K562 (cell line): ENCODE results near the gene MACF1. TPM values are rescaled to one million over a fixed set of nuclear protein-coding genes. Genes with fewer than 3 reads are reported as not detected.

Source experiments
- ADNP ChIP-seq: fragments of 200-800 bp; sonication (Bioruptor generic); IDR thresholded peaks from 2 replicates; pipeline ENCODE4 v1.6.1; 2016; ENCODE audit warnings: missing genetic modification characterization, missing compliant biosample characterization
- ARID1B ChIP-seq: fragments of 450-650 bp; IDR thresholded peaks from 2 replicates; pipeline ENCODE4 v1.6.1; 2016; ENCODE audit warnings: antibody characterized with exemption, mild to moderate bottlenecking, inconsistent platforms
- CEBPG ChIP-seq, 3 experiments: fragments of 200-800 bp in 1 of 3; sonication (Bioruptor generic) in 1 of 3; sonication (generic) in 1 of 3; formaldehyde crosslinking in 1 of 3; IDR thresholded peaks in 2 of 3; conservative IDR thresholded peaks in 1 of 3; 2 replicates each; pipeline versions ENCODE4 v1.6.1 to v1.8.0; 2016 to 2022; ENCODE audit warnings: missing compliant biosample characterization in 2 of 3, missing genetic modification characterization in 2 of 3, mild to moderate bottlenecking in 1 of 3, missing genetic modification reagents in 1 of 3
- DPF2 ChIP-seq: fragments of 450-650 bp; IDR thresholded peaks from 2 replicates; pipeline ENCODE4 v1.6.1; 2016
- HSF4 ChIP-seq: fragments of 250-450 bp; sonication (Bioruptor Pico); IDR thresholded peaks from 2 replicates; pipeline ENCODE4 v2.1.2; 2022; ENCODE audit warnings: mild to moderate bottlenecking, moderate library complexity, borderline replicate concordance
- KHSRP ChIP-seq: fragments of 450-650 bp; IDR thresholded peaks from 2 replicates; pipeline ENCODE4 v1.6.1; 2017
- KLF6 ChIP-seq: fragments of 250-450 bp; sonication (Bioruptor Pico); IDR thresholded peaks from 2 replicates; pipeline ENCODE4 v1.4.0; 2020; ENCODE audit warnings: mild to moderate bottlenecking, moderate library complexity, borderline replicate concordance
- MCM2 ChIP-seq: fragments of 450-650 bp; IDR thresholded peaks from 2 replicates; pipeline ENCODE4 v1.6.1; 2017; ENCODE audit warnings: low read depth, mild to moderate bottlenecking
- NR4A1 ChIP-seq, 2 experiments: fragments of 250-450 bp in 1 of 2; fragments of 450-650 bp in 1 of 2; sonication (Bioruptor Pico) in 1 of 2; IDR thresholded peaks; 2 replicates each; pipeline versions ENCODE4 v1.4.0 to v1.6.1; 2016 to 2020; ENCODE audit warnings: mild to moderate bottlenecking in 2 of 2, missing compliant biosample characterization in 1 of 2, missing genetic modification characterization in 1 of 2, moderate library complexity in 1 of 2
- PHF8 ChIP-seq: fragments of 200-600 bp; sonication (generic); IDR thresholded peaks from 2 replicates; pipeline ENCODE4 v1.6.1; 2012; ENCODE audit warnings: mixed run types, mild to moderate bottlenecking, inconsistent platforms, low read length, moderate library complexity, borderline replicate concordance
- RCOR1 ChIP-seq, 2 experiments: IDR thresholded peaks; 2 replicates each; pipeline ENCODE4 v1.6.1; 2012; ENCODE audit warnings: low read depth in 2 of 2, low read length in 2 of 2, borderline replicate concordance in 1 of 2, improper control_type of control experiment in 1 of 2
- SOX6 ChIP-seq: fragments of 450-650 bp; IDR thresholded peaks from 2 replicates; pipeline ENCODE4 v1.6.1; 2014; ENCODE audit warnings: mild to moderate bottlenecking
- XRCC5 ChIP-seq: fragments of 200-400 bp; formaldehyde crosslinking; IDR thresholded peaks from 2 replicates; pipeline ENCODE4 v1.6.1; 2017; ENCODE audit warnings: low read depth, mild to moderate bottlenecking, low read length
- ZBED1 ChIP-seq: IDR thresholded peaks from 2 replicates; pipeline ENCODE4 v1.6.1; 2014
- ZFP36 ChIP-seq: fragments of 150-350 bp; IDR thresholded peaks from 2 replicates; pipeline ENCODE4 v1.6.1; 2018; ENCODE audit warnings: low read length, low read depth; ENCODE audit not compliant: partially characterized antibody
- ZNF24 ChIP-seq: fragments of 450-650 bp; IDR thresholded peaks from 2 replicates; pipeline ENCODE4 v1.6.1; 2016
- ZNF311 ChIP-seq: fragments of 250-450 bp; sonication (Bioruptor Pico); IDR thresholded peaks from 2 replicates; pipeline ENCODE4 v1.4.0; 2020; ENCODE audit warnings: mild to moderate bottlenecking, moderate library complexity
- ZNF316 ChIP-seq: fragments of 450-650 bp; IDR thresholded peaks from 2 replicates; pipeline ENCODE4 v1.6.1; 2016
- ZNF766 ChIP-seq: fragments of 200-800 bp; sonication (Bioruptor generic); conservative IDR thresholded peaks from 2 replicates; pipeline ENCODE4 v1.6.1; 2016; ENCODE audit warnings: missing genetic modification characterization, missing compliant biosample characterization
- polyA plus RNA-seq, 8 experiments: library from polyadenylated mRNA; depleted of rRNA in 4 of 8; stranded (reverse) in 5 of 8; unstranded in 3 of 8; fragments of >200 nt; fragmentation: Nextera tagmentation in 2 of 8; fragmentation: Illumina TruSeq in 1 of 8; extraction: Ambion mirVana in 2 of 8; extraction: Trizol in 1 of 8; gene quantifications; 2 replicates each; pipeline versions ENCODE4 v1.2.1 to v1.2.3, GENCODE V29; 2011 to 2014; ENCODE audit warnings: inconsistent platforms in 1 of 8, missing spikeins in 1 of 8
- total RNA-seq, 7 experiments: library from RNA; depleted of rRNA in 6 of 7; stranded (reverse); fragments of >200 nt in 6 of 7; fragmentation: Illumina TruSeq in 2 of 7; extraction: Trizol in 2 of 7; gene quantifications; 2 replicates each; pipeline versions ENCODE4 v1.2.1 to v1.2.3, GENCODE V29; 2011 to 2021; ENCODE audit warnings: low replicate concordance in 1 of 7
- TF ChIP-seq, protein P1 (sequence below): fragments of 250-450 bp; sonication (Bioruptor Pico); IDR thresholded peaks from 2 replicates; pipeline ENCODE4 v1.5.1; 2021; ENCODE audit warnings: mild to moderate bottlenecking
- TF ChIP-seq, protein P2 (sequence below): fragments of 250-450 bp; sonication (Bioruptor Pico); IDR thresholded peaks from 2 replicates; pipeline ENCODE4 v1.4.0; 2020; ENCODE audit warnings: mild to moderate bottlenecking, moderate library complexity, borderline replicate concordance
- TF ChIP-seq, protein P3 (sequence below): fragments of 250-450 bp; sonication (Bioruptor Pico); IDR thresholded peaks from 2 replicates; pipeline ENCODE4 v1.4.0; 2020; ENCODE audit warnings: mild to moderate bottlenecking, moderate library complexity

MACF1 gene
- total and polyA plus RNA-seq, 9 of the 15 experiments (the other 6 are each of a cell fraction or from before 2014, with no cell fraction given), result 13.2 to 232 (median 112) TPM

DNA sequence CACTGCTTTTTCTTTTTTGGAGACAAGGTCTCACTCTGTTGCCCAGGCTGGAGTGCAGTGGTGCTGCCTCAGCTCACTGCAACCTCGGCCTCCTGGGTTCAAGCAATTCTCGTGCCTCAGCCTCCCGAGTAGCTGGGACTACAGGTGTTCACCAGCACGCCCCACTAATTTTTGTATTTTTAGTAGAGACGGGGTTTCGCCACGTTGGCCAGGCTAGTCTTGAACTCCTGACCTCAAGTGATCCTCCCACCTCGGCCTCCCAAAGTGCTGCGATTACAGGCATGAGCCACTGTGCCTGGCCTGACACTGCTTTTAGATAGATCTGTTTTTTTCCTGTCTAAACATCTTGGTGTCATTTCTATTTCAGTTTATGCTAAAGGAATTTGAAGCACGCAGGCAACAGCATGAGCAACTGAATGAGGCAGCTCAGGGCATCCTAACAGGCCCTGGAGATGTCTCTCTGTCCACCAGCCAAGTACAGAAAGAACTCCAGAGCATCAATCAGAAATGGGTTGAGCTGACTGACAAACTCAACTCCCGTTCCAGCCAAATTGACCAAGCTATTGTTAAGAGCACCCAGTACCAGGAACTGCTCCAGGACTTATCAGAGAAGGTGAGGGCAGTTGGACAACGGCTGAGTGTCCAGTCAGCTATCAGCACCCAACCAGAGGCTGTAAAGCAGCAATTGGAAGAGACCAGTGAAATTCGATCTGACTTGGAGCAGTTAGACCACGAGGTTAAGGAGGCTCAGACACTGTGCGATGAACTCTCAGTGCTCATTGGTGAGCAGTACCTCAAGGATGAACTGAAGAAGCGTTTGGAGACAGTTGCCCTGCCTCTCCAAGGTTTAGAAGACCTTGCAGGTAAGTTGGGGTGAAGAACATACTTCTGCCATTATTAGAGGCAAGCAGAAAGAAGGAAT, 180.8 kb downstream of the MACF1 start (continued):
- TF ChIP-seq ZNF311 (CRISPR knock-in tag) (0 out of 2 replicates have a peak, but pooled peaks have one; percentile 51), RCOR1 (IDR thresholded peaks at IDR 0.05; ENCODE audit: borderline replicate concordance in 1 of 2, low read depth in 2 of 2, low read length in 2 of 2) (peak in 1 of 2 experiments; percentile 77; a peak in 2 of 4 replicates), HSF4 (CRISPR knock-in tag) (peak; percentile 47; the same call in 1 of the 2 replicates), ARID1B (peak; percentile 80), ZFP36 (peak; percentile 42), XRCC5 (no peak), PHF8 (no peak), NR4A1 (CRISPR knock-in tag; IDR thresholded peaks at IDR 0.05) (no peak), NR4A1 (tag; IDR thresholded peaks at IDR 0.05) (peak; percentile 85), ZNF24 (peak; percentile 40; the same call in 1 of the 2 replicates), KHSRP (no peak), DPF2 (peak; percentile 70), SOX6 (peak; percentile 90), MCM2 (no peak), ZNF766 (CRISPR knock-in tag) (peak; percentile 55; the same call in 1 of the 2 replicates), ZBED1 (no peak), ZNF316 (no peak), ADNP (0 out of 2 replicates have a peak, but pooled peaks have one; percentile 48), KLF6 (CRISPR knock-in tag) (no peak; the same call in 1 of the 2 replicates), CEBPG (CRISPR knock-in tag; IDR thresholded peaks at IDR 0.05) (no peak), CEBPG (tag; conservative IDR thresholded peaks at IDR 0.05 in 1 of 2, IDR thresholded peaks at IDR 0.05 in 1 of 2) (no peak)
- TF ChIP-seq, protein P1, sequence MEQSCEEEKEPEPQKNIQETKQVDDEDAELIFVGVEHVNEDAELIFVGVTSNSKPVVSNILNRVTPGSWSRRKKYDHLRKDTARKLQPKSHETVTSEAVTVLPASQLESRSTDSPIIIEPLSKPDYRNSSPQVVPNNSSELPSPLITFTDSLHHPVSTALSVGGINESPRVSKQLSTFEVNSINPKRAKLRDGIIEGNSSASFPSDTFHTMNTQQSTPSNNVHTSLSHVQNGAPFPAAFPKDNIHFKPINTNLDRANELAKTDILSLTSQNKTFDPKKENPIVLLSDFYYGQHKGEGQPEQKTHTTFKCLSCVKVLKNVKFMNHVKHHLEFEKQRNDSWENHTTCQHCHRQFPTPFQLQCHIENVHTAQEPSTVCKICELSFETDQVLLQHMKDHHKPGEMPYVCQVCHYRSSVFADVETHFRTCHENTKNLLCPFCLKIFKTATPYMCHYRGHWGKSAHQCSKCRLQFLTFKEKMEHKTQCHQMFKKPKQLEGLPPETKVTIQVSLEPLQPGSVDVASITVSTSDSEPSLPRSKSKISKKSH (CRISPR knock-in tag), result no peak
- TF ChIP-seq, protein P2, sequence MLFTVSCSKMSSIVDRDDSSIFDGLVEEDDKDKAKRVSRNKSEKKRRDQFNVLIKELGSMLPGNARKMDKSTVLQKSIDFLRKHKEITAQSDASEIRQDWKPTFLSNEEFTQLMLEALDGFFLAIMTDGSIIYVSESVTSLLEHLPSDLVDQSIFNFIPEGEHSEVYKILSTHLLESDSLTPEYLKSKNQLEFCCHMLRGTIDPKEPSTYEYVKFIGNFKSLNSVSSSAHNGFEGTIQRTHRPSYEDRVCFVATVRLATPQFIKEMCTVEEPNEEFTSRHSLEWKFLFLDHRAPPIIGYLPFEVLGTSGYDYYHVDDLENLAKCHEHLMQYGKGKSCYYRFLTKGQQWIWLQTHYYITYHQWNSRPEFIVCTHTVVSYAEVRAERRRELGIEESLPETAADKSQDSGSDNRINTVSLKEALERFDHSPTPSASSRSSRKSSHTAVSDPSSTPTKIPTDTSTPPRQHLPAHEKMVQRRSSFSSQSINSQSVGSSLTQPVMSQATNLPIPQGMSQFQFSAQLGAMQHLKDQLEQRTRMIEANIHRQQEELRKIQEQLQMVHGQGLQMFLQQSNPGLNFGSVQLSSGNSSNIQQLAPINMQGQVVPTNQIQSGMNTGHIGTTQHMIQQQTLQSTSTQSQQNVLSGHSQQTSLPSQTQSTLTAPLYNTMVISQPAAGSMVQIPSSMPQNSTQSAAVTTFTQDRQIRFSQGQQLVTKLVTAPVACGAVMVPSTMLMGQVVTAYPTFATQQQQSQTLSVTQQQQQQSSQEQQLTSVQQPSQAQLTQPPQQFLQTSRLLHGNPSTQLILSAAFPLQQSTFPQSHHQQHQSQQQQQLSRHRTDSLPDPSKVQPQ (CRISPR knock-in tag), result peak; percentile 51; the same call in 1 of the 2 replicates
- TF ChIP-seq, protein P3, sequence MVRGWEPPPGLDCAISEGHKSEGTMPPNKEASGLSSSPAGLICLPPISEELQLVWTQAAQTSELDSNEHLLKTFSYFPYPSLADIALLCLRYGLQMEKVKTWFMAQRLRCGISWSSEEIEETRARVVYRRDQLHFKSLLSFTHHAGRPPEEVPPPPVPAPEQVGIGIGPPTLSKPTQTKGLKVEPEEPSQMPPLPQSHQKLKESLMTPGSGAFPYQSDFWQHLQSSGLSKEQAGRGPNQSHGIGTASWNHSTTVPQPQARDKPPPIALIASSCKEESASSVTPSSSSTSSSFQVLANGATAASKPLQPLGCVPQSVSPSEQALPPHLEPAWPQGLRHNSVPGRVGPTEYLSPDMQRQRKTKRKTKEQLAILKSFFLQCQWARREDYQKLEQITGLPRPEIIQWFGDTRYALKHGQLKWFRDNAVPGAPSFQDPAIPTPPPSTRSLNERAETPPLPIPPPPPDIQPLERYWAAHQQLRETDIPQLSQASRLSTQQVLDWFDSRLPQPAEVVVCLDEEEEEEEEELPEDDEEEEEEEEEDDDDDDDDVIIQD (CRISPR knock-in tag), result peak; percentile 63; the same call in 1 of the 2 replicates
